Suppressor macrophage treated with lipopolysaccharide for 1 hour (primary cell): Measurements from ENCODE around the gene ASIC5.
"Not testable (repeated sequence)": the region's sequence is repeated elsewhere in the genome, so short reads cannot be mapped to it uniquely, and the experiment has no call there.

ENCODE experiments used
- DNase-seq, 3 donors: peaks; one replicate each; pipeline ENCODE4 v3.0.0-alpha.2; 2020 to 2022

Gene ASIC5

GRCh38 chr4:155799116-155799793, 66.8 kb downstream of the ASIC5 start:
- DNase-seq = no peak

GRCh38 chr4:155797581-155797980, 68.5 kb downstream of the ASIC5 start:
- DNase-seq = not testable (repeated sequence)

GRCh38 chr4:155795991-155796390, 70.1 kb downstream of the ASIC5 start:
- peak in 1 of 3 donors; percentile 2 for DNase-seq

GRCh38 chr4:155794589-155795236, 71.4 kb downstream of the ASIC5 start:
- no peak for DNase-seq

GRCh38 chr4:155789982-155790381, 76.1 kb downstream of the ASIC5 start:
- DNase-seq = no peak

GRCh38 chr4:155789391-155789790, 76.7 kb downstream of the ASIC5 start:
- no peak for DNase-seq

- DNase-seq = peak; percentile 58 to 79 (median 75)
Observed at GRCh38 chr4:155787113-155787710, 78.9 kb downstream of the ASIC5 start.

- no peak for DNase-seq
Observed at GRCh38 chr4:155785828-155786227, 80.2 kb downstream of the ASIC5 start.

GRCh38 chr4:155784637-155785036, 81.4 kb downstream of the ASIC5 start:
- DNase-seq = no peak

GRCh38 chr4:155781249-155781831, 84.7 kb downstream of the ASIC5 start:
- no peak for DNase-seq

- no peak for DNase-seq
Observed at GRCh38 chr4:155780775-155781174, 85.3 kb downstream of the ASIC5 start.
